ENCODE data around the gene CACNA1S.

- TF ChIP-seq CTCF (IDR thresholded peaks at IDR 0.05 in 8 of 11, conservative IDR thresholded peaks at IDR 0.05 in 3 of 11) (no peak), POLR2A (IDR thresholded peaks at IDR 0.05) (no peak), POLR2AphosphoS5 (IDR thresholded peaks at IDR 0.05) (no peak)
These were observed 22.2 kb upstream of the CACNA1S start for GRCh38 chr1:201134405-201134804.
